Stimulated activated CD4-positive, alpha-beta T cell treated with anti-CD3 and anti-CD28 coated beads, Interleukin-1b, Interleukin-23, amount 100 ng/mL, for 48 hours (primary cell): ENCODE measurements around the gene PRKN.

Experiments used
- DNase-seq: peaks from one replicate; pipeline ENCODE4 v3.0.0-alpha.2; 2020

Gene PRKN

DNA sequence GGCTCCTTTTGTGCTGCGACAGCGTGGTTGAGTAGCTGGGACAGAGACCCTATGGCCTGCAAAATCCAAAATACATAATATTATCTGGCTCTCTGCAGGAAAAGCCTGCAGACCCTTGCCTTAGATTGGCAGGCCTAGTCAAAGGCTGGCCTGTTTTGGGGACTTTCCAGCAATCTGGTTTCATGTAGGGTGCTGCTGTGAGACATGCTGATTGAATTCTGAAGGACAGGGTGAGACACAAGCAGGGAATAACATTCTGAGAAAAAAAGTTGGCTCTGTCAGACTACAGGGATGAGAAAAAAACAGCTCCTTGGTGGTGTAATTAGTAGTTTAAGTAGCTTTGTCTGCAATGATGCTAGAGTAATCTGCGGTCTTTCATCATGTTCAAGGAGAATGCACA lies 1051.0 kb downstream of the PRKN start:
- DNase-seq: no peak

DNA sequence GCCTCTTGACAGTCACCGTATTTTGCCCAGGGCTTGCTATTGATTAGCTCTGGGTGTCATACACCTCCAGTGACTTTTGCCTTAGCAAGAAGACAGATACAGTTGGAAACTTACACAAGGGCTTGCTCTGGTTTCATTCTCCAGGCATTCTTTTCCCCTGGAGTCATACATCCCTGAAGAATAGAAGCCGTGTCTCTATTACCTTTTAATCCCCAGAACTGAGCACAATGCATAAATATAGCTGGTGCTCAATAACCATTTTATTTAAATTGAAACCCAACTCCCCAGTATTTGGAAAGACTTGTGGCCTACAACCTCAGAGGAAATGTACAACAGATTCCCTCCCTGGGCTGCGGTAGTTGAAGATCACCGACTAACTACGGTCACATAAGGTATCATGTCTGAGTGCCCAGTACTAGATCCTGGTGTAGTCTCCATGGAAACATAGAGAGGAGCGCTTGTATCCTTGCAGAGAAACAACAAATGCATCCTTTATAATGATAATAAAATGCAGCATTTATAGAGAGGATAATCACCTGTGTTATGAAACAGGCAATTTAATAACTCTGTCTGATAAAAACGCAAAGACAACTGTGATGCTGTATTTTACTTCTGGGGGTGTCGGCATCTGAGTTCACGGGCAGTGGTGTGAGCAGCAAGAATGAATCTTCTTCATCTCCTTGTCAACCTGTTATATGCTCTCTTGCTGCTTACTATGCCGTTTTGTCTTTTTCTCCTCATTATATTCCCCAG lies 1052.5 kb downstream of the PRKN start:
- DNase-seq: no peak

DNA sequence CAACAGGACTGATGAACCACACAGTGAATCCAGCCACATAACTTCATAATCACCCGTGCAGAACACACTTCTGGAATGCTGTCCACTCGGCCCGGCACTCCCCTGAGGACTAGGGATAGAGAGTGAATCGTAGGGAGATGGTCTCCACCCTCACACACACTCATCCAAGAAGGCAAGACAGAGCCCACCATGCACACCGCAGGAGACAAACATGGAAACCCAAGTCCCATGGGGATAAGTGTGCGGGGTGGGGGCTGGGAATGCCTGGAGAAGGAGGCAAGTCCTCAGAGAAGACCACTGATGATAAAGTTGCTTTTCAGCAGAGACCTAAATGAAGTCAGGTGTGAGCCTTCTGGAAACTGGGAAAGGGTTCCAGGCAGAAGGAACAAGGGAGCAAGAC lies 1054.5 kb downstream of the PRKN start:
- DNase-seq: no peak

DNA sequence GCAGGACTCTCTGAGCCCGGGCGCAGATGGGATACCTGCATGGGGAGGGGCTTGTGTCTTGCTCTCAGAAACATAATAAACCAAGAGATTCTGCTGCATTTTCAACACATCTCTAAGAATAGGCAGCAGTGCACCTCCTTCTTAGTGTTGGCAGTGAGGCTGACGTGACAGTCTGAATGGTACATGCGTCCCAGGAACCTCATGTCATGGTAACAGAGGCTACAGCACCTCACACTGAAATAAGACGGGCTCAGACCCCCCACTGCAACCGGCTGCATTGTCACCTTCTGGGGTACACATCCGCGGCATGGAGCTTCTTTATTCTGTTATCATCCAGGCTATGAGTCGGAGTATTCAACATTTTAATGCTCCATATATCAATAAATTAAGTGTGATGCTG lies 1056.4 kb downstream of the PRKN start:
- no peak for DNase-seq

DNA sequence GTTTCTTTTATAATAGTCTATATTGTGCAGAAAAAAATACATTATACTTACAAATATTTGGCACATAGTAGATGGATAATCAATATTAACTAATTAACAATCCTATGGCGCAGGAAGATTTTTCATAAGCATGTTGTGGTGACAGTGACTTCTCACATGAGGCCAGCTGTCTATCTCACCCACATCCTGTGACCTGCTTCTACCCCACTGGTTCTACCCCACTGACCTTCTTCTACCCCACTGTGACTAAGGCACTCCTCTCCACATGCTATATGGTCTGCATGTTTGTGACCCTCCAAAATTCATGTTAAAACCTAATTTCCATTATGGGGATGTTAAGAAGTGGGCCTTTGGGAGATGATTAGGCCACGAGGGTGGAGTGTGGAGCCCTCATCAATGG lies 1058.9 kb downstream of the PRKN start:
- DNase-seq: no peak

DNA sequence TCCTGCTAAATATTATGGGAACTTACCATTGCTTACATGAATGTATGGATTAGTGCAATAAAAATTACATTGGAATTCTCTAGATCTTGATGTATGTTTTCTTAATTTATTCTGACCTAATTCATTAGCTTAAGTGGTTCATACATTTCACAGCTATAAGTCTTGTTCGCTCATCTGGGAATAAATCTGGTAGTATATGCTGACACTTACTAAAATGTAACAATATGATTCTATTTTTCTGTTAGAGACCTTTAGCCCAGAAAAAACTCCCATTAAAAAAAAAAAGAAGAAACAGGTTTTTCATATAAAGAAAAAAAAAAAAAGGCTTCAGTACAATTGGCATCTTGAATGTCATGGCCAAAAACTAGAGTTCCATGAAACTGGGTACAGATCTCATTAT lies 1059.6 kb downstream of the PRKN start:
- DNase-seq: no peak

DNA sequence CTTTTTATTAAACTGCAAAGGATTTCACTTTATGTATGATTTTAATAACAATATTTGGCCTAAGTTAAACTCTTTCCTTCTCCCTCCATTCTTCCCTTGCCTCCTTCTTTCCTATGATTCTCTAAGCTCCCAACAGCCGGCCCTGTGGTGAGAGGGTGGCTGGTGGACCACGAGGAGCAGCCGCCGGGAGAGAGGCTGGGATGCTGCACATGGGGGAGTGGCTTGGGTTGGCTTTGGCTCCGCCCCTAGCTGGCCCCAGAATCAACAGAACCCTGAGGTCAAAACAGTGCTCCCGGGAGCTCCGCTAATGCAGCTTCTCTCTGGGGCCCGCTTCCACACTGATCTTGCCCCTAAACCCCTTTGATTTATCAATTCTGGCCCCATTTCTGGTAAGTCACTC lies 1063.9 kb downstream of the PRKN start:
- no peak for DNase-seq

DNA sequence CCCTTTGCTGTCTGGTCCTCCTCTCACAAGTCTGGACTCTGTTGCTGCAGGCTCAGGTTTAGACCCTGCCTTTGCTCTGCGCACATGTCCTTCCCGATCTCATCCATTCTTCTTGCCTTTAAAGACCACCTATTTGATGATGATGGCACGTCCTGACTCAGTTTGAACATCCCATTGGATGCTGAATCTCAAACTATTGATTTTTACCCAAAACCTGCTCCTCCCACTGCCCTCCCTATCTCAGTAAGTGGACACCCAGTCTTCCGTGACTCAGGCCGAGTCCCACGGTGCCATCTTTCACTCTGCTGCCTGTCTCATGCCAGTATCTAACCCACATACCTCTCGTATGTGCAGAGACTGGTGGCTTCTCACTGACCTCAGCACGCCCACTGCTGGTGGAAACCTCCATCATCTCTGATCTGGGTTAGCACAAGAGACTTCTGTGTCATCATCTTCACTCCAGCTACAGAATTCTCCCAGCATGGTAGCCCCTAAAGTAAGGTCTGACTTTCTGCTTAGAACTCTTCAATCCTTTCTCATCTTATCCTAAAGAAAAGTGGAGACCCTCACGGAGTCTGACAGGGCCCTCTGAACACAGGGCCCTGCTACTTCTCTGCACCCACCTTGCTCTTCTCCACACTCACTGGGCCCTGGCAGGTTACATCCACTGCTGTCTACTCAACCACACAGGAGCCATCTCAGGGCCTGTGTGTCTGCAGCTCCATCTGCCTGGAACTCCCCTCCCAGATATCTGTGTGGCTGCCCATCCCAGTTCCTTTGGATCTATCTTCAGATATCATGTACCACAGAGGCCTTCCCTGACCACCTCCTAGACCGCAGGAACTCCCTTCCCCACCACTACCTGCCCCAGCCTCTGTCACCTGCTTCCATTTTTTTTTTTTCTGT lies 1066.6 kb downstream of the PRKN start:
- DNase-seq: no peak

DNA sequence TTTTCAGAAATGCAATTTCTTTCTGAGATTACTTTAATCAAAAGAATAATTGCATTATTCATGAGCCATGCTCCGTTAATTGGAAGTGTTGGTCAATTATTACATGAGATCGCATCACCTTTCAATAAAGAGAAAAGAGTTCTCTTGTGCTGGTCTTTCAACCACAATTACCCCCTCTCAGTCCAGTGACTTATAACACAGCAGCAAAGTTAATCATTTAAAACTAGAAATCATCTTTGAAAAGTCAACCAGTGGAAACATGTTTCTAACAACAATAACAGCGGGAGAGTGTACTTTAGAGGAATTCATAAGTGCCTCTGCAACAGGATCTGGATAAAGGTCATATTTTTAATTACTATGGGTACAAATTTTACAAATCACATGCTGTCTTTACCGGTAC lies 1069.4 kb downstream of the PRKN start:
- no peak for DNase-seq

DNA sequence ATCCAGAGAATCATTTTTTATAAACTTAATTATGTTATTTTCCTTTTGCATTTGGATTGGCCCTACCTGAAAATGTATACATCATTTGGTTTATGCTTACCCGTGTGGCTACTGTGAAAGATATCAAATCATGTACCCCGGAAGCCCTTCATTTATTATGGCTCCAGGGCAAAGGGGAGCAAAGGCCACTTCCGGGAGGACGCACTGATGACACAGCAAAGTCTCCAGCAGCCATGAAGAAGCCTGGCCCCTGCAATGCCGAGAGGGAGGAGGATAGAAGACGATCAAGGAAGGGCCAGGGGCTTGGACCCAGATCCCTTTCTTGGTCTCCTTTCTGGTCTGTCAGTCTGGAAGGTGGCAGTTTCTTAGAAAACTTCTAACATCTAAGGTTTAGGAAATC lies 1073.4 kb downstream of the PRKN start:
- DNase-seq: no peak

DNA sequence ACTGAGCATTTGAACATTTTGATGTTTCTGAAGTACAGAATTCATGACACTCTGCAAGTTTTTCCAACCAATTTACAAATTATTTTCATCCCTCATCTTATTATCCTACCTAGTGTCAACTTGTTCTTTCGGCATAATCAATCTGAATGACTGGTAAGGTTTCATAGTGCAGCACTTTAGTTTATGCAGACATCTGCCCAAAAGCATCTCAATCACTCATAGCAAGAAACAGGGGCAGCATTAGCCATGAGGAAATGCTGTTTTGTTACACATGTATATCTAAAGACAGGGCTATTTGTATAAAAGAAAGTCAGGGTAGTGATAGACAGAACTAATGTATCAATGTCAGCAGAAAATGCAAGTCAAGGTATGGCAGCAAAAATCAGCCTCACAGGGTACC lies 1075.6 kb downstream of the PRKN start:
- no peak for DNase-seq

DNA sequence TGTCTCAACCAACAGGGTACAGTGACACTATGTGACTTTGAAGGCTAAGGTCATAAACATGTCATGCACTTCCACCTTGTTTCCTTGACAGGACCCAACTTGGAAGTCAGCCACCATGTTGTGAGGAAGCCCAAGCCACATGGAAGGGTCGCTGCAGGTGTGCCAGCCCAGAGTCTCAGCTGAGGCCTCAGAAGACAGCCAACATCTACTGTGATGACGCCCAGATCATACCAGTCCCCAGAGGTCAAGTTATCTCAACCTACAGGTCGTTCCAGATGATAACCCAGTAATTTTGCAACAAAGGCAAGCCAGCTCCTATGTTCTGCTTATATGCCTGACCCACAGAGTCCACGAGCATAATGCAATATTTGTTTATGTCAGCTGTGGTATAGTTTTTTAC lies 1077.7 kb downstream of the PRKN start:
- no peak for DNase-seq

DNA sequence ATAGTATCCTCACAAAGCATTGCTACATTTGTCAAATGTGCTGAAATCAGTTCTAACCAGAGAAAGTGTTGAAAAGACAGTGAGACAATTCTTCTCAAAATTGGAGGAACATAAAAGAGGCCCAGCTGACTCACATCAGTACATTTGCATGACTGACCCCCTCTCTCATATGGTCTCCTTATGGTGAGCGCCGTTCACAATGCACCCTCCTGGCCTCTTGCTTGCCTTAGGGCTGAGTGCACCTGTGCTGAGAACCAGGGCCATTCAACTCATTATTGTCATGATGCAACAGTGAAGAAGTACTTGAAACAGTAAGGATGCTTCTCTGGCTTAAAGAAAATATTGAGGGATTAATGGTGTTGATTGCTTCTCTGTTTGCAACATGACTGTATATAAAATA lies 1078.5 kb downstream of the PRKN start:
- DNase-seq: no peak

DNA sequence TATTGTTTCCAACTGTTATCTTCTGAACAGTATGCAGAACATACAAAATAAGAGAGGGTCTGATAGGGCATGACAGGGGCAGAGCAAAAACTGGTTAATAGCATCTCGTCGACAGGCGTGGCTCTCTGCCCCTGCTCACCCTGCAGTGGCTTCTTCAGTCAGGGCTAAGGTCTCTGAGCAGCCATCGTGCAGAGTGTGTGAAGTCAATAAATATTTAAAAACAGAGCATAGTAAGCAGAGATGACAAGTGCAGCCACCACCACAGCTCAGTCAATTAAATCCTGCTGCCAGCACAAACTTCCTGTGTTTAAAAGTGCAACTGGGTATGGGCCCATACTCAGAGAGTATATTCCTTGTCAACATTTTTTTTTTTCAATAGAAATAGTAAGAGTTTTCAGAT lies 1080.3 kb downstream of the PRKN start:
- no peak for DNase-seq

DNA sequence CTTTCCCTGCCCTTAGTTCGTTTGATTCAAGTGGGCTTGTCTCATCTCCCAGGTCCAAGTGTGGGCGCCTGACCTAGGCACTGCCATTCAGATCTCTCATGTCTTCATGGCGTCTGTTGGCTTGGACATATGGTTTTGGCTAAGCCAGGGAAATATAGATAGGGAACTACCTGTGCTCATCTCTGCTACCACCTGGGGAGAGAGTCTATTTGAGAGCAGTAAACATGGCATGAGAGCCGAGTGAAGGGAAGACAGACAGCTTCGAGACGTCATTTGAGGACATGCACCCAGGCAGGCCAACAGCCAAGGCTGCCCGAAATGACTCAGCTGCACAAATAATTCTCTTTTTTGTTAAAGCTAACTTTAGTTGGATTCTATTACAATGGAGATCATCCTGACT lies 1083.0 kb downstream of the PRKN start:
- DNase-seq: no peak

DNA sequence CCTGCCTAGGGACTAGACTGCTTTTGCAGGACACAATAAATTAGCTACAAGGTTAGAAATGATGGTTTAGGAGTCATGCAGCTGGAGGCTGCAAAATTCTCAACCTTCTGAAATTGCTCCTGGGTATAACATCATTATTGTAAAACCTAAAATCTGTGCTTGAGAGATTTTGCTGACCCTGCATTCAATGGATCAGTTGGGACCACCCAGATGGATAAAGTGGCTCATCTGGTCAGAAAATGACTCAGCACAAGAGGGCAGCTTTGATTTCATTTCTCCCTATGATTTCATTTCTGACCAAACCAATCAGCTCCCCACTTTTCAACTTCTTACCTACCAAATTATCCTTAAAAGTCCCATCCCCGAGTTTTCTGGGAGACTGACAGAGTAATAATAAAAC lies 1086.4 kb downstream of the PRKN start:
- no peak for DNase-seq

DNA sequence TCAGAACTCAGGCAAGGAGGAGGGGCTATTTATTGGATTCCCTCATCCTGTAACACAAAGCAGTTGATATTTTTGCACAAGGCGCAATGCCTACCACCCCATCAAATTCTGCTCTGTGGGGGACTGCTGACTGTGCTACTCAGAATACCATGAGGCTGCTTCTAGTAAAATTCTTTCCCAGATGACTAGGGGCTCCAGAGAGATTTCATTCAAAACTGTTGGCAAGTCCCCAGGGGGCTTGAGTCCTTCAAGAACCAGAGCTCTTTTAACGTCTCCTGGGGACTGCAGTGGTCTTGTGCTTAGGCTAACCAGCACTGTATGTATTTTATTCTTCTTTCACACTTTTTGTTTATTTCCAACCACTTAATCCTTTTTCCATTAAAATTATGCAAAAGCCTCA lies 1087.8 kb downstream of the PRKN start:
- DNase-seq: no peak

DNA sequence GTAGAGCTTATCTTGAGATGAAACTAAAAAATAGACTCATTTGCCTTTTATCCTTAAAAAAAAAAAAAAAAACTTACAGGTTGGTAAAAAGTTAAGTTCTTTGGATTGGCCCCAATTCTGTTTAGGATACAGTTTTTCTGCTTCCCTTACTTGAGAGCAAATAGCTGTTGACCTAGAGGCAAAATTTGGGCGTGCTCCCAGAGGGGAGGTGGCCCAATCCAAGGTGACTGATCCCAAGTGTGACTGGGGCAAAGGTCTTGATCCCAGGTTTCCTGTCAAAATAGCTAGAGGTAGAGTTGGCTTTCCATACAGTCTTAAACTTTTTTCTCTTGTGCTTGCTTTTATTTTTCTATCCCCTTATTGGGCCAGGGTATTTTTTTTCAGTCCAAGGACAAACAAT lies 1089.9 kb downstream of the PRKN start:
- no peak for DNase-seq

DNA sequence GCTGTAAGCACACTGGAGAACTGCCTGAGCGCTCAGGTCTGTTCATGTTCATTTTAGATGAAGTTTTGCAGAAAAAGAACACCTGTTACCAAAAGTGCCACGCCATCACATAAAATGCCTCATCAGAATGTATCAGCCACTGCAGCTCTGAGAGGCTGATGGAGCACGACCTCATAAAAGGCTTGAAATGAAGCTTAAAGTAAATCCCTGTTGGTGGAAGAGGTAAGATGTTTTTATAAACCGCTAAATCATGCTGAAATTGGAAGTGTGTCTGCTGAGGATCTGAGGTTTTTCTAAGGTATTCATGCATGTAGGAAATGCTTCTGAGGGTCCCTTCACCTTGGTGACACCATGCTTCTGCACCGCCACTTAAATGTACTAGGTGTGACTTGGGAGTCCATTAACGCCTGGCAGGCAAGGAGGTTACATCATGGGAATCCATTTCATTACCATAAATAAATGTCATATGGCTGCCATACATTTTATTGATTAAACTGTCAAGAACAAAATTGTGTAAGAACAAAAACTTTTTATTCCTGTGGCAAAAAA lies 1090.6 kb downstream of the PRKN start:
- DNase-seq: no peak

DNA sequence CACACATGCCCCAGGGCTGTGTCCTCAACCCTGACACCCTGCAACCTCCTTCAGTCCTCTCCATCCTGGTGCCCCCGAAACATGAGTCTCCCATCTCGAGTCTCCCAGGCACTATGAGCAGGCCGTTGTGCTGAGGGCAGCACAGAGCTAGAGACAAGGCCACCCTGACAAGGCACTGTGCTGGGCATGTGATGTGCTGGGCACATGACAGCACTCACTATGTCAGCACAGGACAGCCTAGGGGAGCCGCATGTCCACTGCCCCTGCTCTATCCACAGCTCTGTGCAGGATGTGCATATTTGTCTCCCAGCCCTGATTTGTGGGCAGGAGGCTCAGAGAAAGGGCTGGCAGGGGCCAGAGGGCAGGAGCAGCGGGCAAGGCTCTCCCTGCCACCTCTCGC lies 1091.6 kb downstream of the PRKN start:
- DNase-seq: no peak

DNA sequence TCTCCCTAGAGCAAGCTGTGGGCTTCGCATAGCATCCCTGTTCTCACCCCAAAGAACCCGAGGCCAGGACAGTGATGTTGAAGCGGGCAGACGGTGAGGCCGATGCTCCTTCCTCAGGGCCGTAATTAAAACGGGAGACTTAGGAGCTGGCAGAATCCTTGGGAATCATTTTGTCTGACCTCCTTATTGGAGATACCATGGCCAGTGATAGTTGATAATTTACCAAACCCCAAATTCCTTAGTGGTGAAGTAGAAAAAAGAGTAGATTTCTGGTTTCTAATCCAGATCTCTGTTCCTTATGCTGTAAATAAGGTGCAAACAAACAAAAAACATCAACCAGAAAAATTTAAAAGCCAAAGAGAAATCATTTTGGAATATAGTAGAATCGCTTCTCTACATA lies 1092.7 kb downstream of the PRKN start:
- DNase-seq: no peak

DNA sequence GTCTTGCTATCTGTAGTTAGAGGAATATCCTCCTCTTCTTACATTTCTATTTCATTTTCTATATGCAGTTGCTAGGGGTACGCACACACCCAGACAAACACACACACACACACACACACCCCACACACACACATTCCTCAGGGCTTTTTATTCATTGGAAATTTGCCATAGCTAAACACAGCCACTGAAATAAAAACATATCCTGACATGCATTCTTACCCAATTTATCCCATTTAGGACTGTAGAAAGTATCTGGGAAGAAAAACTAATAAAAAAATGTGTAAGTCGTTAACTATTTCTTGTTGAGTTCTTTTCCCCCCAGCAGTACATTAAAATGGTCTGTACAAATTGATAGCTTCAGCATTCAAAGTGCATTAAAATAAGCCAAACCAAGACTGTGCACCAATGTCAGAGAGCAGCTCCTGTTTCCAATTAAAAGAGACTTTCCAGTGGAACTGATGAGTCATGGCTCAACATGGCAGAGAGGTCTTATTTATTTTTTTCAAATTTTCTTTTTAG lies 1095.8 kb downstream of the PRKN start:
- no peak for DNase-seq

DNA sequence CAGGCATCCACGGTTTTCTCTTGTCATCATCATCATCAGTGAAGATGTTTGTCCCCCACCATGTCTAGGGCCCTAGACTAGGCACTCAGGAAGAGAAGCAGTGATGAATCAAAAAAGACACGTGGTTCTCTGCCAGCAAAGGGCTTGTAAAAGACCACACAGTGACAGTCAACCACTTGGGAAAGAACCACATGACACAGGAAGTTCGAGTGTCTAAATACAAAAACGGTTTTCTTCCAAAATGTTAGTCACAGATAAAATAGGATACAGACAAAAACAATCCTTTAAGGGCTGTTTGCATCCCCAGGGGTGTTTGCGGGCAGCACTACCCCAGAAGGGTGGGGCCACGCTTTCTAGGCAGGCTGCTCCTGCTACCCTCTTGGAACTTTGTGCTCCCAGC lies 1096.9 kb downstream of the PRKN start:
- no peak for DNase-seq

DNA sequence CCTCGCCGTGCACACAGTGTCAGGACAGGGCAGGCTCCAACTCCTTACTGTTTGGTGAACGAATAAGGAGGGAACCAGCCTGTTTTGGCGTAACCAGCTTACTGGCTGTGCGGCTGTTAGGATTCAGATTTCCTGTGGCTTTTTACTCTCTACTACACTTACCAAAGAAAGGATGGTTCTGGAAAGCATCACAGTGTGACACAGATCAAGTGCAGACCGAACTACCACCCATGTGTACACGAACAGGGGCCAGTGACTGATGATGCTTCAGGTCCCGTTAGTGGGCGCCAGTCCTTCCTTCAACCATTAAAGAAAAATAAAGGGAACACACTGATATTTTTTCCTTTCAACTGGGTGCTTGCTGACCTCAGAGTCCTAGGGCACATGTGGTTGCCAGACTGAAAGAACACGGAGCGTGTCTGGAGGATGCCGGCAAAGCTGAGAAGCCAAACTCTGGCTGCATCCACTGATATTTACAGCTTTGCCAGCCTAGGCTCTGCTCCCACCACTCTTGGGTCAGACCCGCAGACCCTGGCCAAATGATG lies 1101.4 kb downstream of the PRKN start:
- DNase-seq: no peak
